ENCODE results near the gene SIPA1.
A peak's percentile ranks its signal among the peaks of the same experiment; 100 is the strongest.
"Not testable (repeated sequence)": the region's sequence is repeated elsewhere in the genome, so short reads cannot be mapped to it uniquely, and the experiment has no call there.

SIPA1 gene

GRCh38 chr11:65658174-65659021, 20.5 kb downstream of the SIPA1 start:
- DNase-seq (ENCODE audit: low read depth, low spot score): no peak

GRCh38 chr11:65660038-65660437, 22.1 kb downstream of the SIPA1 start:
- no peak for DNase-seq (ENCODE audit: low read depth, low spot score)

- not testable (repeated sequence) for DNase-seq (ENCODE audit: low read depth, low spot score)
These were observed 23.0 kb downstream of the SIPA1 start for GRCh38 chr11:65660908-65661307.

- no peak for DNase-seq (ENCODE audit: low read depth, low spot score)
These were observed 23.8 kb downstream of the SIPA1 start for GRCh38 chr11:65661599-65662246.

- no peak for DNase-seq (ENCODE audit: low read depth, low spot score)
These were observed 24.4 kb downstream of the SIPA1 start for GRCh38 chr11:65662247-65662798.

GRCh38 chr11:65662799-65663638, 25.1 kb downstream of the SIPA1 start, which contains the start of gene RELA:
TSS of gene RELA (minus strand) at chr11:65662916. CDS start at chr11:65662832, 84 bp downstream.
- peak; percentile 81 for DNase-seq (ENCODE audit: low read depth, low spot score)

GRCh38 chr11:65663639-65664200, 25.8 kb downstream of the SIPA1 start:
- DNase-seq (ENCODE audit: low read depth, low spot score): no peak

GRCh38 chr11:65672180-65672860, 34.4 kb downstream of the SIPA1 start:
- DNase-seq (ENCODE audit: low read depth, low spot score): no peak

- no peak for DNase-seq (ENCODE audit: low read depth, low spot score)
These were observed 35.1 kb downstream of the SIPA1 start for GRCh38 chr11:65672982-65673381.

- DNase-seq (ENCODE audit: low read depth, low spot score): no peak
These were observed 42.4 kb downstream of the SIPA1 start for GRCh38 chr11:65680192-65680743.

GRCh38 chr11:65683480-65683879, 45.6 kb downstream of the SIPA1 start:
- DNase-seq (ENCODE audit: low read depth, low spot score): not testable (repeated sequence)

GRCh38 chr11:65685981-65686380, 48.1 kb downstream of the SIPA1 start:
- no peak for DNase-seq (ENCODE audit: low read depth, low spot score)

GRCh38 chr11:65691847-65692246, 53.9 kb downstream of the SIPA1 start:
- DNase-seq (ENCODE audit: low read depth, low spot score): not testable (repeated sequence)

GRCh38 chr11:65692367-65692766, 54.5 kb downstream of the SIPA1 start:
- DNase-seq (ENCODE audit: low read depth, low spot score): no peak

GRCh38 chr11:65695459-65696241, 57.7 kb downstream of the SIPA1 start:
- DNase-seq (ENCODE audit: low read depth, low spot score): no peak

- DNase-seq (ENCODE audit: low read depth, low spot score): no peak
These were observed 59.1 kb downstream of the SIPA1 start for GRCh38 chr11:65696802-65697552.

GRCh38 chr11:65698205-65698604, 60.3 kb downstream of the SIPA1 start:
- no peak for DNase-seq (ENCODE audit: low read depth, low spot score)

GRCh38 chr11:65699306-65699705, 61.4 kb downstream of the SIPA1 start:
- no peak for DNase-seq (ENCODE audit: low read depth, low spot score)

- no peak for DNase-seq (ENCODE audit: low read depth, low spot score)
These were observed 62.5 kb downstream of the SIPA1 start for GRCh38 chr11:65700399-65700798.

All from brain pericyte (primary cell).